Measurements from ENCODE around the gene ERH.

The ERH gene

GRCh38 chr14:69354383-69355153 is 43.5 kb downstream of the ERH start:
- no peak overlapping the region for H3K9ac ChIP-seq
- H3K4me3 ChIP-seq (IDR thresholded peaks at IDR 0.05; ENCODE audit: insufficient read depth, low read depth, low read length): no peak overlapping the region
- peak overlapping the region; percentile 46 for H3K4me2 ChIP-seq
- peak overlapping the region; percentile 3; the same call in 1 of the 2 replicates for H3K27ac ChIP-seq
- H2AFZ ChIP-seq (ENCODE audit: low read depth): 0 out of 2 replicates have a peak overlapping the region, but pooled peaks have one; percentile 30
- no peaks in the 10 kb centered on the region for H3K79me2 ChIP-seq (ENCODE audit: insufficient read depth, low read depth)
- H3K27me3 ChIP-seq (ENCODE audit: insufficient read depth, low read depth): no peaks in the 10 kb centered on the region
- no peaks in the 10 kb centered on the region for H3K36me3 ChIP-seq (ENCODE audit: insufficient read depth)
- H4K20me1 ChIP-seq (ENCODE audit: insufficient read depth): no peaks in the 10 kb centered on the region
- TF ChIP-seq CTCF (conservative IDR thresholded peaks at IDR 0.05; ENCODE audit: low read depth, low read length): no peak
- H3K4me1 ChIP-seq (ENCODE audit: low read depth, poor library complexity, severe bottlenecking): peaks cover 33% of the 10 kb centered on the region

- Histone ChIP-seq H4K20me1 (ENCODE audit: insufficient read depth) (no peaks in the 10 kb centered on the region), H3K27me3 (ENCODE audit: insufficient read depth, low read depth) (no peaks in the 10 kb centered on the region), H2AFZ (ENCODE audit: low read depth) (no peak overlapping the region), H3K79me2 (ENCODE audit: insufficient read depth, low read depth) (no peaks in the 10 kb centered on the region), H3K9ac (no peak overlapping the region), H3K27ac (no peak overlapping the region), H3K4me3 (IDR thresholded peaks at IDR 0.05; ENCODE audit: insufficient read depth, low read depth, low read length) (no peak overlapping the region), H3K4me2 (no peak overlapping the region), H3K4me1 (ENCODE audit: low read depth, poor library complexity, severe bottlenecking) (peaks cover 26% of the 10 kb centered on the region), H3K36me3 (ENCODE audit: insufficient read depth) (no peaks in the 10 kb centered on the region)
- no peak for TF ChIP-seq CTCF (conservative IDR thresholded peaks at IDR 0.05; ENCODE audit: low read depth, low read length)
Measured at GRCh38 chr14:69353168-69353567, 44.9 kb downstream of the ERH start.

GRCh38 chr14:69351911-69352310 is 46.2 kb downstream of the ERH start:
- Histone ChIP-seq H3K4me3 (IDR thresholded peaks at IDR 0.05; ENCODE audit: insufficient read depth, low read depth, low read length) (no peak overlapping the region), H3K27me3 (ENCODE audit: insufficient read depth, low read depth) (no peaks in the 10 kb centered on the region), H3K9ac (no peak overlapping the region), H3K79me2 (ENCODE audit: insufficient read depth, low read depth) (no peaks in the 10 kb centered on the region), H3K4me2 (no peak overlapping the region), H3K36me3 (ENCODE audit: insufficient read depth) (no peaks in the 10 kb centered on the region), H4K20me1 (ENCODE audit: insufficient read depth) (no peaks in the 10 kb centered on the region), H2AFZ (ENCODE audit: low read depth) (no peak overlapping the region), H3K27ac (no peak overlapping the region), H3K4me1 (ENCODE audit: low read depth, poor library complexity, severe bottlenecking) (peaks cover 25% of the 10 kb centered on the region)
- no peak for TF ChIP-seq CTCF (conservative IDR thresholded peaks at IDR 0.05; ENCODE audit: low read depth, low read length)

GRCh38 chr14:69351385-69351784 is 46.7 kb downstream of the ERH start:
- no peak overlapping the region for H3K4me2 ChIP-seq
- no peaks in the 10 kb centered on the region for H3K36me3 ChIP-seq (ENCODE audit: insufficient read depth)
- no peak overlapping the region for H3K9ac ChIP-seq
- TF ChIP-seq CTCF (conservative IDR thresholded peaks at IDR 0.05; ENCODE audit: low read depth, low read length): no peak
- no peak overlapping the region for H3K4me3 ChIP-seq (IDR thresholded peaks at IDR 0.05; ENCODE audit: insufficient read depth, low read depth, low read length)
- H3K4me1 ChIP-seq (ENCODE audit: low read depth, poor library complexity, severe bottlenecking): peaks cover 25% of the 10 kb centered on the region
- H2AFZ ChIP-seq (ENCODE audit: low read depth): no peak overlapping the region
- H3K27ac ChIP-seq: no peak overlapping the region
- H3K27me3 ChIP-seq (ENCODE audit: insufficient read depth, low read depth): no peaks in the 10 kb centered on the region
- H3K79me2 ChIP-seq (ENCODE audit: insufficient read depth, low read depth): no peaks in the 10 kb centered on the region
- no peaks in the 10 kb centered on the region for H4K20me1 ChIP-seq (ENCODE audit: insufficient read depth)
